WERI-Rb-1 (cell line): ENCODE results near the gene NOL3.

Source experiments
- DNase-seq: peaks from one replicate; pipeline ENCODE4 v3.0.0-alpha.2; 2020
- H3K27ac ChIP-seq: fragments of 250-450 bp; sonication (Bioruptor Pico); 2 replicates; pipeline ENCODE4 v1.5.1; 2020; ENCODE audit warnings: mild to moderate bottlenecking, moderate library complexity
- H3K27me3 ChIP-seq: fragments of 250-450 bp; sonication (Bioruptor Pico); 2 replicates; pipeline ENCODE4 v1.5.1; 2021; ENCODE audit warnings: mild to moderate bottlenecking, low read depth, moderate library complexity; ENCODE audit not compliant: insufficient read depth, severe bottlenecking
- H3K36me3 ChIP-seq: fragments of 250-450 bp; sonication (Bioruptor Pico); 2 replicates; pipeline ENCODE4 v1.5.1; 2020; ENCODE audit warnings: mild to moderate bottlenecking, moderate library complexity
- H3K4me3 ChIP-seq: 2 replicates; pipeline ENCODE4 v1.5.1; 2011; ENCODE audit warnings: low read depth, mild to moderate bottlenecking, control low read depth, low read length
- H3K9me3 ChIP-seq: fragments of 250-450 bp; sonication (Bioruptor Pico); 2 replicates; pipeline ENCODE4 v1.5.1; 2021; ENCODE audit warnings: mild to moderate bottlenecking, moderate library complexity; ENCODE audit not compliant: severe bottlenecking
- TF ChIP-seq, protein P1 (sequence below): IDR thresholded peaks from 2 replicates; pipeline ENCODE4 v1.5.1; 2011; ENCODE audit warnings: low read depth, mild to moderate bottlenecking, control low read depth, inconsistent platforms, low read length

The NOL3 gene

DNA sequence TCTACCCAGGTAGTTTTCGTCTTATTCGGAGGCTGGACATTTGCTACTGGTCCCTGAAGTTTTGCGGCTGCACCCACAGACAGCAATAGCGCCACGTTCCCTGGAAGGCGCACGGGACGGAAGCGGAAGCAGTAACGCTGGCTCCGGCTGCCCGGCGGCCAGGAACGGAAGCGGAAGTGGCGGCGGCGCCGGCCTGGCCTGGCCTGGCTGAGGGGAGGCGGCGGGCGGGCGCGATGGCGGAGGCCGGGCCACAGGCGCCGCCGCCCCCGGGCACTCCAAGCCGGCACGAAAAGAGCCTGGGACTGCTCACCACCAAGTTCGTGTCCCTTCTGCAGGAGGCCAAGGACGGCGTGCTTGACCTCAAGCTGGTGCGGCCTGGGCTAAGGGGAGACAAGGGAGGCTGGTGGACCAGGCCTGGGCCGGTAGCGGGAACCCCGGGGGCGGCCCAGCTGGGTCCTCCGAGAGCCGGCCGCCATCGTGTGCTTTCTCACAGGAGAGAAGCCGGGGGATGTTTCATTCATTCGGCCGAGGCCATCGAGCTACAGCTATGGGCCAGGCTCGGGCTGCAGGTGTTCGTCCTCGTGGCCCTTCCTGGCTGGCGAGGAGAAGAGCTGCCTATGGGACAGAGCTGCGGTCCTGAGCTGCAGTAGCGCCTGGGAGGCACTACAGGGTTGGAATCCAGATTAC lies 21.8 kb downstream of the NOL3 start, which contains the start of gene E2F4:
Gene E2F4, plus strand, starts transcription at position 161 of the 687 bp plus-strand sequence. Its CDS starts 73 bp downstream, at position 234.
- H3K27ac ChIP-seq, result peak within 1 kb of the TSS; percentile 84
- TF ChIP-seq, protein P1, sequence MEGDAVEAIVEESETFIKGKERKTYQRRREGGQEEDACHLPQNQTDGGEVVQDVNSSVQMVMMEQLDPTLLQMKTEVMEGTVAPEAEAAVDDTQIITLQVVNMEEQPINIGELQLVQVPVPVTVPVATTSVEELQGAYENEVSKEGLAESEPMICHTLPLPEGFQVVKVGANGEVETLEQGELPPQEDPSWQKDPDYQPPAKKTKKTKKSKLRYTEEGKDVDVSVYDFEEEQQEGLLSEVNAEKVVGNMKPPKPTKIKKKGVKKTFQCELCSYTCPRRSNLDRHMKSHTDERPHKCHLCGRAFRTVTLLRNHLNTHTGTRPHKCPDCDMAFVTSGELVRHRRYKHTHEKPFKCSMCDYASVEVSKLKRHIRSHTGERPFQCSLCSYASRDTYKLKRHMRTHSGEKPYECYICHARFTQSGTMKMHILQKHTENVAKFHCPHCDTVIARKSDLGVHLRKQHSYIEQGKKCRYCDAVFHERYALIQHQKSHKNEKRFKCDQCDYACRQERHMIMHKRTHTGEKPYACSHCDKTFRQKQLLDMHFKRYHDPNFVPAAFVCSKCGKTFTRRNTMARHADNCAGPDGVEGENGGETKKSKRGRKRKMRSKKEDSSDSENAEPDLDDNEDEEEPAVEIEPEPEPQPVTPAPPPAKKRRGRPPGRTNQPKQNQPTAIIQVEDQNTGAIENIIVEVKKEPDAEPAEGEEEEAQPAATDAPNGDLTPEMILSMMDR, result no peak
- peaks cover 47% of the 10 kb centered on the region for H3K36me3 ChIP-seq
- H3K27me3 ChIP-seq, result no peaks in the 10 kb centered on the region
- peak within 1 kb of the TSS; percentile 97 for H3K4me3 ChIP-seq
- DNase-seq, result peak; percentile 86
- H3K9me3 ChIP-seq, result no peaks in the 10 kb centered on the region

DNA sequence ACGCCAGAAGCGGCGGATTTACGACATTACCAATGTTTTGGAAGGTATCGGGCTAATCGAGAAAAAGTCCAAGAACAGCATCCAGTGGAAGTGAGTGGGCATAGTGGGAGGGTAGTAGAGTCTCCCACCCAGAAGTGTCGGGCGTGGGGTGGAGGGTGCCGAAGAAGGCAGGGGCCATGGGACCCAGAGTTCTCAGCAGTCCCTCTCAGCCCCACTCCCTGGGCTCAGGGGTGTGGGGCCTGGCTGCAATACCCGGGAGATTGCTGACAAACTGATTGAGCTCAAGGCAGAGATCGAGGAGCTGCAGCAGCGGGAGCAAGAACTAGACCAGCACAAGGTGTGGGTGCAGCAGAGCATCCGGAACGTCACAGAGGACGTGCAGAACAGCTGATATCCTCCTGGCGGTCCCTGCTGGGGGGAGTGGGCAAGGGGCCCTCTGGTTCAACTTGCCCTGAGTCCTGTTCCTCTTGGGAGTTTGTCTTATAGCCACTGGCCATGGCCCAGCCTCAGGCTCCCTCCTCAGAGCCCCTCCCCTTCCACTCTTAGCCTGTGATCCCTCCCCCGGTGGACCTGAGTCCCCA lies 22.5 kb downstream of the NOL3 start:
- Histone ChIP-seq H3K4me3 (peak overlapping the region; percentile 97), H3K27ac (peak overlapping the region; percentile 84), H3K9me3 (no peaks in the 10 kb centered on the region), H3K36me3 (peaks cover 53% of the 10 kb centered on the region), H3K27me3 (no peaks in the 10 kb centered on the region)
- TF ChIP-seq, protein P1, result no peak
- DNase-seq, result no peak

DNA sequence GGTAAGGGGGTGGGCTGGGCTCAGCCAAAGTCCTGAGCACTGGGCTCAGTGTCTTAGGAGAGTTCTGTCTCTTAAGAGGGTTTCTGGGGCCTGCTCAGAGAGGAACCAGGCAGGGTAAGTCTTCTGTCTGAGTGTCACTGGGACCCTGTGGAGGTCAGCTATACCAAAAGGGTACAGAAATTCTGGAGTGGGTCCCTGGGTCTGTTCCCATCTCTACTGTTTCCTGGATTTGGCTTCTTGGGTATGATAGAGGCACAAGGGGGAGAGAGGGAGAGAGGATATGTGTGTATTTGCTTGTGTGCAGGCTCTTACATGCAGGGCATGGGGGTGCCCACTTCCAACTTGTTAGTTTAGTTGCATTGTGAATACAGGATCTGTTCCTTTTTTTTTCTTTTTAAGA lies 23.2 kb downstream of the NOL3 start:
- Histone ChIP-seq H3K36me3 (peaks cover 59% of the 10 kb centered on the region), H3K27me3 (no peaks in the 10 kb centered on the region), H3K9me3 (no peaks in the 10 kb centered on the region), H3K27ac (no peak overlapping the region), H3K4me3 (no peak overlapping the region)
- no peak for DNase-seq
- TF ChIP-seq, protein P1, result no peak

DNA sequence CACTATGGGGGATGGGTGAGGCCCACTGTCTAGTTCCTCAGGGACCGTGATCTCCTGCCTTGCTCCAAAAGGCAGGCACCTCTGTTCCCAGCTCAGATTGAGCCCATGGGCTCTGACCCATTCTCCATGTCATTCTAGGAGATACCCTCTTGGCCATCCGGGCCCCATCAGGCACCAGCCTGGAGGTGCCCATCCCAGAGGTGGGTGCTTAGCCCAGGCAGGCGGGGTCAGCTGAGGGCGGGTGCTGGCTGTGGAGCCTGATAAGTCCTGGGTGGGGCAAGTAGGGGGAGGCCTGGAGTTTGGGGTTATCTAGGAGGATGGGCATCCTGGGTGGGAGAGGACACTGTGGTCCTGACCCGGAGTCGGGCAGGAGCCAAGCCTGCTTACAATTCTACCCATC lies 23.9 kb downstream of the NOL3 start:
- TF ChIP-seq, protein P1, result no peak
- Histone ChIP-seq H3K36me3 (peaks cover 65% of the 10 kb centered on the region), H3K4me3 (no peak overlapping the region), H3K9me3 (no peaks in the 10 kb centered on the region), H3K27me3 (no peaks in the 10 kb centered on the region), H3K27ac (no peak overlapping the region)
- DNase-seq, result no peak

DNA sequence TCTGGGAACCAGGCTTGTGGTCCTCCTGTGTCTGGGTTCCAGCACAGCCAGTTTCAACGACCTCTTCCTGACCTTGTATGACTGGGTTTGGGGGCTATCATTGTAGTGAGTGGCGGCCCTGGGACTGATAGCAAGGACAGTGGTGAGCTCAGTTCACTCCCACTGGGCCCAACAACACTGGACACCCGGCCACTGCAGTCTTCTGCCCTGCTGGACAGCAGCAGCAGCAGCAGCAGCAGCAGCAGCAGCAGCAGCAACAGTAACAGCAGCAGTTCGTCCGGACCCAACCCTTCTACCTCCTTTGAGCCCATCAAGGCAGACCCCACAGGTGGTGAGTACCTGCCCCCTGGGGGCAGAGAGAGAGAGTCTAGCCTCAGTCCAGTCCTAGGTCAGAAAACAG lies 25.3 kb downstream of the NOL3 start:
- DNase-seq, result no peak
- H3K36me3 ChIP-seq, result peaks cover 72% of the 10 kb centered on the region
- no peaks in the 10 kb centered on the region for H3K9me3 ChIP-seq
- H3K4me3 ChIP-seq, result no peak overlapping the region
- H3K27me3 ChIP-seq, result no peaks in the 10 kb centered on the region
- no peak overlapping the region for H3K27ac ChIP-seq
- TF ChIP-seq, protein P1, result no peak

DNA sequence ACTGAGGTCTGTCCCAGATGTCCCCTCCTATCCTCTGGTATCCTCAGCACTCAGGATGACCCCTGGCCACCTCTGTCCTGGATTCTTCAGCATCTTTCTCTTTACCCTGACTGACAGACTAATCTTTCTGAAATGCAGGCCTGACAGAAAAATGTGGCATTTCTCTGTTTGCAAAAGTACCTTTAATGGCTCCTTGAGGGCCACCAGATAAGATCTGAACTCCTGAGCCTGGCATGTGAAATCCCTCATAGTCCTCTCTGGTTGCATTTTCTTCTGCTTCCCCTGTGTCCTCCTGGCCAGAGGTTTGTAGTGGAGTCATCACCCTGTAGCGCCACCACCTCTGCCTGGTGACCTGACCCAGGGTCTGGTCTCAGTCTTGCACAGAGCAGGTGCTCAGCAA lies 26.5 kb downstream of the NOL3 start:
- H3K4me3 ChIP-seq, result no peak overlapping the region
- no peak for DNase-seq
- TF ChIP-seq, protein P1, result no peak
- no peaks in the 10 kb centered on the region for H3K9me3 ChIP-seq
- no peaks in the 10 kb centered on the region for H3K27me3 ChIP-seq
- H3K27ac ChIP-seq, result no peak overlapping the region
- H3K36me3 ChIP-seq, result peaks cover 80% of the 10 kb centered on the region
